ENCODE data around the gene TTC29.
"Not testable (repeated sequence)": the region's sequence is repeated elsewhere in the genome, so short reads cannot be mapped to it uniquely, and the experiment has no call there.

The TTC29 gene

GRCh38 chr4:146852360-146852759, 93.3 kb downstream of the TTC29 start:
- DNase-seq = no peak

DNA sequence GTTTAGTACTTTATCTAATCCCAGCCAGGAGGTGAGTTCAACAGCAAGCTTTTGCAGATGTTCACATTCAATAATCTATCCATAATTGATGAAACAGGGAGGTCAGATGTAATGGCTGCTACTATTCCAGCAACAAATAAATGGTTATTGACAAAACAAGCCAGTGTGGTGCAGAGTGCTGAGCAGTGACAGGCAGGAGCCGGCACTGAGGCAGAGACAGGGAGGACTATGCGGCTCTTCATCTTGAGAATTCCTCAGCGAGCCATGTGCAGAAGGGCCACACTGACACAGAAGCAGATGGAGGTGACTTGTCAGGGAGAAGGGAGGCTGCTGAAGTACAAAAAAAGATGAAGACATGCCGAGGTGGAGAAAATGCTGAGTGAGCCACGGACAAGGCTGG, 98.3 kb downstream of the TTC29 start:
- no peak for DNase-seq

- DNase-seq = no peak
Measured at GRCh38 chr4:146846882-146847281, 98.8 kb downstream of the TTC29 start.

GRCh38 chr4:146844761-146845160, 100.9 kb downstream of the TTC29 start:
- DNase-seq = no peak

DNA sequence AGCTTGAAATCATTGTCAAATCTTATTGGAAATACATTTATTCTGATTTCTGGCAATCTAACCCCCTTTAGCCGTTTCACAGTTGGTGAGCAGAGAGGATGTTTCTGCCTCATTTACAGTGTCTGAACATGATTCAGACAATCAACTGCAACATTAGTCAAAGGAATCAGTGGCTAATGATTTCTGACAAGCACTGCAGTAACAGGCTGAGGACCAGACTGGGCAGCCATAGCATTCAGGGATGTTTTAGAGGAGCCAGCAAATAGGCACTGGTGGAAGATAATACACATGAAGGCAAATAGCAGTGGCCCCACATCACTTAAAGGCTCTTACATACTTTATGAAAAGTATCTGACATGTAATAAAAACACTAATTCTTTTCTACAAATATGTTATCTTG, 102.8 kb downstream of the TTC29 start:
- DNase-seq = no peak

GRCh38 chr4:146840731-146841130, 104.9 kb downstream of the TTC29 start:
- DNase-seq = no peak

DNA sequence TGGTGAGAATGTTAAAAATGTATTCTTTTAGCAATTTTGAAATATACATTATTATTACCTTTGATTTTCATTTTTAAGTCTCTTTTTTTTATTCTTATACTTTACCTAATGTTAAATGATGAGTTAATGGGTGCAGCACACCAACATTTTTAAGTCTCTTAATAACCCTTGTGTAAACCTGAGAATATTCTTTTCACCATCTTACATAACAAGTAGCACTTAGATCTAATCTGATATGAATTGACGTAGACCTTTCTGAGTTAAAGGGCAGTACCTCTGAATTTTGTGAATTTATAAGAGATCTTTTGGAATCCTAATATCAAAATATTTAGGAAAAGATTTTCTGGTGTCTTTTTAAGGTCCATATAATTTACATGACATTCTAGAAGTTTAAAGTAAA, 110.6 kb downstream of the TTC29 start:
- DNase-seq = no peak

- no peak for DNase-seq
Measured at GRCh38 chr4:146834263-146835034, 111.2 kb downstream of the TTC29 start.

DNA sequence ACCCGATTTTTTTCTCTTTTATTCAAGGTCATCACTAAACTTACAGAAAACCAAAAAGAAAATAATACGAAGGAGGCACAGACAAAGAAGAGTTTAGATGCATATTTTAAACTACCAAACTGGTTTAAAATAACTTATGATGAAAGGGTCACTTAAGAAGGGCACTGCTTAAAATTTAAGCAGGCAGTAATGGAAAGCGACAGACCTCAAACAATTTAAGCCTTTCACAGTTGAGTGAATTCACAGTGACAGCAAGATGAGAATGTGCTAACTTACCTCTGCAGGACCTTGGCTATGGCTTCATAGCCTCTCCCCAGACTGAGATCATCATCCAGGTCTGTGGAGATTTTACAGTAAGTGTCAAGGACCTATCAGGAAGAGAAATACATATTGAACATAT, 112.1 kb downstream of the TTC29 start:
- DNase-seq = no peak

DNA sequence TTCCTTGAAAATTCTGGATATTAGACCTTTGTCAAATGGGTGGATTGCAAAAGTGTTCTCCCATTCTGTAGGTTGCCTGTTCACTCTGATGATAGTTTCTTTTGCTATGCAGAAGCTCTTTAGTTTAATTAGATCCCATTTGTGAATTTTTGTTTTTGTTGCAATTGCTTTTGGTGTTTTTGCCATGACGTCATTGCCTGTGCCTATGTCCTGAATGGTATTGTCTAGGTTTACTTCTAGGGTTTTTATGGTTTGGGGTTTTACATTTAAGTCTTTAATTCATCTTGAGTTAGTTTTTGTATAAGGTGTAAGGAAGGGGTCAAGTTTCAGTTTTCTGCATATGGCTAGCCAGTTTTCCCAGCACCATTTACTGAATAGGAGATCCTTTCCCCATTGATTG, 122.7 kb downstream of the TTC29 start:
- DNase-seq = not testable (repeated sequence)

DNA sequence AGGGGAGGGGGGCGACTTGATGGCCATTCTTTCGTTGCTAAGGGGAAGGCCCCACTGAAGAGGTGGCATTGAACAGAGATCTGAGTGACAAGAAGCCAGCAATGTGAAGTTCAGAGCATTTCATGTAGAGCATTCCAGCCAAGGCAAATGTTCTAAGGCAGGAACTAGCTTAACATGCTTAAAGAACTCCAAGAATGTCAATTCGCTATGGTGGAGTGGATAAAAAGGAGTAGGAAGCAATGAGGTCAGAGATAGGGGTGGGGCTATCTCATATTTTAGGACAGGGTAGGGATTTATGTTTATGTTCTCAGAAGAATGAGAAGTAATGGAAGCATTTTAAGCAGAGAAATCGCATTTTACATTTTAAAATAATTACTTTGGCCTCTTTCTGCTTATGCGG, 130.9 kb downstream of the TTC29 start:
- DNase-seq = no peak

- DNase-seq = no peak
Measured at GRCh38 chr4:146795711-146796110, 150.0 kb downstream of the TTC29 start.

- DNase-seq = no peak
Measured at GRCh38 chr4:146793727-146794126, 151.9 kb downstream of the TTC29 start.

- DNase-seq = no peak
Measured at GRCh38 chr4:146791439-146791838, 154.2 kb downstream of the TTC29 start.

GRCh38 chr4:146790515-146790914, 155.1 kb downstream of the TTC29 start:
- no peak for DNase-seq

DNA sequence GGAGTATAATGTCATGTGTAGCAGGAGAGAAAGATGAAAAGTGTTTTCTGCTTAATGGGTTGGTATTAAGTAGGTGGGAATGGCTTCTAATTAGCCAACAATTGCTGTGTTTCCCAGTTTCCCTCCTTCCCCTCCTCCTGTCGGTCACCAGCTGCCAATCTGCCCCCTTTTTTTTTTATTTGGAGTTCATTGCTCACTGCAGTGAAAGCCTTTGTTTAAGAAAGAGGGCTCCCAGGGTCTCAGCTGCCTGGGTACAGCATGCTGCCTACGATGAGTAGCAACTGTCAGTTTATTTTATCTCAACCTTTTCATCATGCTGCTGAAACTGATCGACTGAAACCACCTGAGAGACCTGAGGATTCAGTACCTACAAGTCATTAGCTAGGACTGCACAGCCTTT, 157.9 kb downstream of the TTC29 start:
- no peak for DNase-seq

DNA sequence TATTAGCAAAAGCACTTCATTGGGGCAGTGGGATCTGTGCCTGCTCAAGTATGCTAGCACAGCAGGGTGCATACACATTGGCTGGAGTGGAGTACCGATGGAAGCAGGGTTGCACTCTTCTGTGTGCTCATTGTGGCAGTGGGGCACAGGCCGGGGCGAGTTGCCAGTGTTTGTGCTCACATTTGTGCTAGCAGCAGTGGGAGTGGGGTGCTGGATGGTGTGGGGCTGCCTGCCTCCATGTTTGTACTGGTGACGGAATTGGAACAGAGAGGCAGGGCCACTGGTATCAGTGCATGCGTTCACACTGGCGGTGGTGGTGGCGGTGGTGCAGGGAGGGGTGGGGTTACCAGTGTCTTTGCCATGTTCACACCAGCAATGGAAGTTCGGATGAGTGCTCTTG, 169.0 kb downstream of the TTC29 start:
- DNase-seq = no peak

DNA sequence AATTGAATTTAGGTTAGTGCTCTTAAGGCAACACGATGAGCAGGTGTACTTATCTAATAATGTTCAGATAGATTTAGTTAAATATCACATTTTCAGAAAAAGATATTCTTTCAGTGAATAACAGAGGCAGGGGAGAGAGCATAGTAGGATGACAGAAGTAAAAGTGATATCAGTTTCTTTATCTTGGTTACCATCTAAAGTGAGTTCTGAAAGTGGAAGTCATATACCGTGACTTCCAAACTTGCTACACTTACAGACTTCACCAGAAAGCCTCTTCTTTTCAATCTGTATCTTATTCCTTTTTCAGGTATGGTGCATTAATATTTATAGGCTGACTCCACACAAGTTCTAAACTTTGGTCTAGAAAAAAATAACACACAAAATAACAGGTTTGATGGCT, 182.1 kb downstream of the TTC29 start:
- no peak for DNase-seq

DNA sequence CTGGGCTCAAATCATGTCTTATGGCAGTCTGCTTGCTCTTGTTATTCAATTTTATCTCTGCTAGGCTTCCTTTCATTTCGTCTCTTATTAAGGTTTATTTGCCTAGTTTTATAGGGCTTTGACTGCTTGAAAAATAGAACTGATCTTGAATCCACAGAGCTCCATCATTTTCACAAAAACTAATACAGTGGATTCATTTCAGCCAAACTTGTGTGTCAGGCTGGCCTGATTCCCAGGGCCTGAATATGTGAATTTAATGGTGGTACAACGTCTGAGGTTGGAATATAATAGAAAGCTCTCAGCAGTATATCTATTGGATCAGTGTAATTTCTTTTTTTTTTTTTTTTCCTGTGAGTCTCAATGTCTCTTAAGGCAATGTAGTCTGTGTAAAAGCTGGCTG, 183.6 kb downstream of the TTC29 start:
- DNase-seq = no peak

- DNase-seq = no peak
Measured at GRCh38 chr4:146742416-146742815, 203.2 kb downstream of the TTC29 start.

GRCh38 chr4:146739182-146739581, 206.5 kb downstream of the TTC29 start:
- no peak for DNase-seq

DNA sequence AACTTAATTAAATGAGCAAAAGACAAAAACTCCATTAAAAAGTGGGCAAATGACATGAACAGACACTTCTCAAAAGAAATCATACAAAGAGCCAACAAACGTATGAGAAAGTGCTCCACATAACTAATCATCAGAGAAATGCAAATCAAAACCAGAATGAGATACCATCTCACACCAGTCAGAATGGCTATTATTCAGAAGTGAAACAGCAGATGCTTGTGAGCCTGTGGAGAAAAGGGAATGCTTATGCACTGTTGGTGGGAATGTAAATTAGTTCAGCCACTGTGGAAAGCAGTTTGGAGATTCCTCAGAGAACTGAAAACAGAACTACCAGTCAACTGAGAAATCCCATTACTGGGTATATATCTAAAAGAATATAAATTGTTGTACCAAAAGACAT, 222.1 kb downstream of the TTC29 start:
- not testable (repeated sequence) for DNase-seq

GRCh38 chr4:146709956-146710355, 235.7 kb downstream of the TTC29 start:
- no peak for DNase-seq

DNA sequence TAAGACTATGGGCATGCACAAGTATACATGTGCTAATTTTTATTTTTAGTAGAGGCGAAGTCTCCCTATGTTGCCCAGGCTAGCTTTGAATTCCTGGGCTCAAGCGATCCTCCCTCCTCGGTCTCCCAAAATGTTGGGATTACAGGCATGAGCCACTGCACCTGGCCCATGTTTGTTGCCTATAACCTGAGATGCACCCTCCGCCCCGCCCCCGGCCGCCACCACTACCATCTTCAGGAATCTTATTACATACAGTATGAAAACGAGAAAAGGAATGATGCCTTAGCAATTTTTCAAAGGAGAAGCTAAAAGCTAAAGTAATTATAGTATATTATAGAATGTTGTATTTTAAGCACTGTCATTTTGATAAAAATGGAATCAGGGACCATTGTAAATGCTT, 245.8 kb downstream of the TTC29 start:
- no peak for DNase-seq

Measured in effector CD4-positive, alpha-beta T cell (primary cell).